Measurements from ENCODE around the gene KCNJ18. TPM values are rescaled to one million over a fixed set of nuclear protein-coding genes. Genes with fewer than 3 reads are reported as not detected.
"Not testable (repeated sequence)": the region's sequence is repeated elsewhere in the genome, so short reads cannot be mapped to it uniquely, and the experiment has no call there.

Gene KCNJ18
- total RNA-seq, 1 donor from 2014 or later: not detected

- H3K9me3 ChIP-seq; ATAC-seq; H3K27me3 ChIP-seq; intact Hi-C loops (cut with DNase I); H3K4me1 ChIP-seq; H3K36me3 ChIP-seq; H3K4me3 ChIP-seq; H3K27ac ChIP-seq: not testable (repeated sequence)
- DNase-seq: peak; percentile 66
Measured at GRCh38 chr17:21667413-21668117, 24.8 kb upstream of the KCNJ18 start.

DNA sequence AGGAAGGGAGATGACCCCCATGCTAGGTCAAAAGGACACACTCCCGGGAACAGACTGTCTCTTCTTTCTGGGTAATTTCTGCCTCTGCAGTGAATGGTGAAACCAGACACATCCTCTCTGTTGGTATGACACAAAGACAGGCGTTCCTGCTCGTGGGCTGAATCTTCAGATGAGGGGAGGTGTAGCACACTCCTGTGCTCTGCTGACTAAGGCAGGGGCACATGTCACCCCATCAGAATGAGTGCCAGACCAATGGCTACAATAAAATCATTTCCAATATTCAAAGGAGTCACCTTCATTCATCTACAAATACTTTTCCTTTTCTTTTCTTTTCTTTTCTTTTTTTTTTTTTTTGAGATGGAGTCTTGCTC lies 24.2 kb upstream of the KCNJ18 start:
- intact Hi-C loops (cut with DNase I); H3K27me3 ChIP-seq; H3K27ac ChIP-seq; H3K4me3 ChIP-seq; H3K36me3 ChIP-seq; DNase-seq; ATAC-seq; H3K9me3 ChIP-seq; H3K4me1 ChIP-seq: not testable (repeated sequence)

DNA sequence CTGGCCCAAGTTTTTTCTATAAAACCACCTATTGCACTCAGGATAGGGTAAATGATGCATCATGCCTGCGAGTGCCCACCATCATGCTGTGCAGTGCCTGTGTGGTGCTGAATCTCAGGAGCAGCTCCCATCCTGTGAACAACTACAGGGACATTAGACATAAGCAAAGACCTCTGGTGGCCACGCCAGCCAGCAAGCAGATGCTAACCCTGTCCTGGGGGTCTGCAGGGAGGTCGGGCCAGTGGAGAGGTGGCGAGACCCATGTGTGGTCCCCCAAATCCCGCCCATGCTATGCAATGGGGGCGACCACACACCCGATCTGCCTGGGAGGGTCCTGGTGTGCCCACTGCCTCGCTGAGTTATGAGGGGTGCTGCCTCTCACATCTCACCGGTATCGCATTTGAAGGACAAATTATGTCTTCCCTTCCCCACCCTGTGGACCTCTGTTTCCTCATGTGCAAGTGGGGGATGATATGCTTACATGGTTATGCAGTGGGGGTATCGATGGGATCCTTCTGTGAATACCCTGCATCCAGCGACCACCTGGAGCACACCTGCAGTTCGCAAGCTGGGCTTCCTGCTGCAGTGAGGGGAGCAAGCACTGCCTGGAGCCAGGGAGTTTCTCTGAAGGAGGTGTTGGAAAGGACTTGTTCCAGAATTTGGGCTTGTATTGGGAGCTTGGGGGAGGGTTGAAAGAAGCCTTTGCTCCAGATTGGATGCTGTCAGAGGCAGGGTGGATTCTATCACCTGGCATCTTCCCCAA lies 23.4 kb upstream of the KCNJ18 start:
- DNase-seq: not testable (repeated sequence)

GRCh38 chr17:21669616-21670360 lies 22.5 kb upstream of the KCNJ18 start:
- H3K9me3 ChIP-seq; H3K27ac ChIP-seq; H3K4me1 ChIP-seq; ATAC-seq; H3K36me3 ChIP-seq; intact Hi-C loops (cut with DNase I); H3K4me3 ChIP-seq; H3K27me3 ChIP-seq; DNase-seq: not testable (repeated sequence)

More for the DNA sequence above, 23.4 kb upstream of the KCNJ18 start:
- H3K4me3 ChIP-seq; H3K4me1 ChIP-seq; H3K27me3 ChIP-seq; intact Hi-C loops (cut with DNase I); H3K27ac ChIP-seq; H3K36me3 ChIP-seq; ATAC-seq; H3K9me3 ChIP-seq: not testable (repeated sequence)

DNA sequence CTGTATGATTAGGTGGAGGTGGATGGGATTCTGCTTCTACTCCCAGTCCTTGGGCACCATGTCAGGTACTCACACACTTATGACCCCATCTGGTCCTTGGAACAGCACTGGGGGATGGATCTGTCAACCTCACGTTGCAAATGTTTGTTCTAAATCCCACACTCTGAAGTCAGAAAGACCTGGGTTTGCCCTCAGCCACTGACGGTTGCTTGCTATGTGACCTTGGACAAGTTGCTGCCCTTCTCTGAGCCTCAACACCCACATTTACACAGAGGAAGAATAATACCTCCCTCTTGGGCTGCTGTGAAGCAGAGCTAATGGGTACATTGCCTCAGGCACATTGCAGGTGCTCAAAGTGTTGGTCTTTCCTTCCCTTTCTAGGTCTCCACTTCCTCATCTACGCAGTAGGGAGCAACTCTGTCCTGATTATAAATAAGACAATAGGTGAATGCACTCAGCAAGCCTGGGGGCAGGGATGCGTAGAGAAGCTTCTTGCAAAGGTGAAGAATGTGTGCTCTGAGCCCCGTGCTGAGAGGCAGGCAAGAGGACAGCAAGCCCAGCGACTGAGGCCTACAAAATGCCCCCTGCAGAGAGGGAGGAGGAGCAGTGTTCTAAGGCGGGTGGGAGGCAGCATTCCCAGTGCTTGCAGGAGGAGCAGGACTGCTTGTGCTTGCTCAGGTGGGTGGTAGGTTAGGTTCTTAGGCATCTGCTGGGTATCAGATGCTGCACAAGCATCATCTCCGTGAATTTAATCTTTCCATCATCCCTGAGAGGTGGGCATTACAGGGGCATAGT lies 21.8 kb upstream of the KCNJ18 start:
- H3K36me3 ChIP-seq; H3K27me3 ChIP-seq; H3K4me1 ChIP-seq; DNase-seq; H3K4me3 ChIP-seq; H3K9me3 ChIP-seq; intact Hi-C loops (cut with DNase I); H3K27ac ChIP-seq: not testable (repeated sequence)
- peak; percentile 20 for ATAC-seq

- intact Hi-C loops (cut with DNase I); H3K4me1 ChIP-seq; H3K4me3 ChIP-seq; ATAC-seq; H3K27ac ChIP-seq; DNase-seq; H3K36me3 ChIP-seq; H3K27me3 ChIP-seq; H3K9me3 ChIP-seq: not testable (repeated sequence)
Measured at GRCh38 chr17:21671437-21671836, 20.9 kb upstream of the KCNJ18 start.

DNA sequence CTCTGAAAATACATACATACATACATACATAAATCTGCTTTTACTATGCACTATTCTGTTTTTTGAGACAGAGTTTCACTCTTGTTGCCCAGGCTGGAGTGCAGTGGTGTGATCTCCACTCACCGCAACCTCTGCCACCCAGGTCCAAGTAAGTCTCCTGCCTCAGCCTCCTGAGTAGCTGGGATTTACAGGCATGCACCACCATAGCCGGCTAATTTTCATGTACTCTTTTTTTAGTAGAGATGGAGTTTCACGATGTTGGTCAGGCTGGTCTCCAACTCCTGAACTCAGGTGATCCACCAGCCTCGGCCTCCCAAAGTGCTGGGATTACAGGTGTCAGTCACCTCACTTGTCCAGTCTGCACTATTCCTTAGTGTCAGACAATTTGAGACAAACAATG lies 20.5 kb upstream of the KCNJ18 start:
- intact Hi-C loops (cut with DNase I); DNase-seq; H3K9me3 ChIP-seq; H3K4me3 ChIP-seq; H3K27ac ChIP-seq; ATAC-seq; H3K4me1 ChIP-seq; H3K36me3 ChIP-seq; H3K27me3 ChIP-seq: not testable (repeated sequence)

DNA sequence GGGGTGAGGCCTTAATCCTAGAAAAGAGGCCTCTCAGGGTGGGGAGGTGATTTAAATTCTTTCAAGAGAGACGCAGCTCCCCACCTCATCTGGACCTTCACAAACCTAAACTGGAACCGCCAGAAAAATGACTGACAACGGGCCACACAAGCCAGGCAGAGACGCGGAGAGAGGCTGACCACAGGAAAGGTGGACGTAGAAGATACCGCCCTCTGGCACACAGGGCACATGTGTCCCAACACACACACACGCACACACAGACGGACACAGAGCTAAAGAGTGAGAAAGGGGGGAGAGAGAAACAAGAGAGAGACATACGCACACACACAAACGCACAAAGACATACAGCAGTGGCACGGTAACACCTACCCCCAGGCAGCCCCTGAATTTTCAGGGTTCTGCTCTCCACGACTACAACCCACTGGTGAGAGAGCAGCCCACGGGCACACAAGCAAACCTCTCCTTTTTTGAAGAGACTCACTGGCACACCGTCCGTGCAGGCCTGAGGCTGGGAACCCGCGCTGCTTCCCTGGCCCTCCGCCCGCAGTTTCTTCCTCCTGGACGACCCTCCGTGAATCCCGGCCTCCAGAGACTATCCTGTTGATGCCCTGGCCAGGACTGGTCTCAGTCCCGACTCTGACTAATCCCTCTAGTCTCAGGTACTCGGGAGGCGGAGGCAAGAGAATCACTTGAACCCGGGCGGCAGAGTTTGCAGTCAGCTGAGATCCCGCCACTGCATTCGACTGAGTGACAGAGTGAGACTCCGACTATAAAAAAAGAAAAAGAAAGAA lies 18.7 kb upstream of the KCNJ18 start:
- DNase-seq; H3K4me3 ChIP-seq; H3K36me3 ChIP-seq; ATAC-seq; H3K9me3 ChIP-seq; H3K27me3 ChIP-seq; H3K4me1 ChIP-seq; intact Hi-C loops (cut with DNase I); H3K27ac ChIP-seq: not testable (repeated sequence)

- H3K36me3 ChIP-seq: no peaks in the 10 kb centered on the region
- intact Hi-C loops (cut with DNase I): no loop called here
- H3K9me3 ChIP-seq: no peaks in the 10 kb centered on the region
- H3K27me3 ChIP-seq: no peaks in the 10 kb centered on the region
- no peak for ATAC-seq
- no peak for TF ChIP-seq CTCF (IDR thresholded peaks at IDR 0.05)
- no peak overlapping the region for H3K27ac ChIP-seq
- no peak overlapping the region for H3K4me3 ChIP-seq
- no peaks in the 10 kb centered on the region for H3K4me1 ChIP-seq
- DNase-seq: no peak
Measured at GRCh38 chr17:21674242-21674731, 18.0 kb upstream of the KCNJ18 start.

DNA sequence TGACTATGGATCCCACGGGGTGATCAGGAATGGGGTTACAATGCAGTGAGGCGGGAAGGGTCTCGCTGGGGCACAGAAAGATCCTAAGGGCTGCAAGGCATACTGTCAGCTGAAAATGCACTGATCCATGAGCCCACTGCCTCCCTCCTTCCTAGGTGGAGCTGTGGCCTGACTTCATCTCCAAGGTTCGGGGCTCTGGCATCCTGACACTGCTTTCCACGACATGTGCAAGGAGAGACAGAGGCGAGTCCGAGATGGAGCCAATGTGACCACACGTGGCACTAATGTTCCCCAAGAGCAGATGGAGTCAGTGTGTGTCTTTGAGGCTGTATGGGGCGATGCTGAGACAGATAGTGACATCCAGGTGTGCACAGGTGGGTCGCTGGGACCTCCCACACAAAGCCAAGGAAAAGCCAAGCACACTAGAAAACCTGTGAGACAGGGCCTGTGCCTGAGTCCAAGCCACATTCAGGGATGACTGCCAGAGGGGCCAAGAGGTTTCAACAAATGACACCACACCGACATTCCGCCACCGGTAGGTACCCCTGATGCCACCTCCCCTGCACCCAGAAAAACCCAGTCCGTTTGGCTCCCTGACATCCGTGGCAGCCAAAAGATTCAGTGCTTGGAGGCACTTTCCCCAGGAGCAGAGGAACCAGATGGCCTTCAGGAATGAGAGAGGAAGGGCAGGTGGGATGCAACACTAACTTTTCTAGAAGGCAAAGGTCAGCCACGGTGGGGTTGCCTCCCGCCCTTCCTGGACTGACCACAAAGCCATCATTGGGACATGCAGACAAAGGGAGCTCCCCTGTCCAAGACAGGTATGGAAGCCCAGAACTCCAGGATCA lies 17.2 kb upstream of the KCNJ18 start:
- DNase-seq; H3K4me1 ChIP-seq; intact Hi-C loops (cut with DNase I); H3K27ac ChIP-seq; ATAC-seq; H3K4me3 ChIP-seq; H3K27me3 ChIP-seq; H3K9me3 ChIP-seq; H3K36me3 ChIP-seq: not testable (repeated sequence)

- intact Hi-C loops (cut with DNase I); ATAC-seq; H3K36me3 ChIP-seq; H3K4me1 ChIP-seq; H3K9me3 ChIP-seq; DNase-seq; H3K4me3 ChIP-seq; H3K27ac ChIP-seq; H3K27me3 ChIP-seq: not testable (repeated sequence)
Measured at GRCh38 chr17:21675739-21676130, 16.6 kb upstream of the KCNJ18 start.

Data from upper lobe of right lung (tissue), 1 donor.